Measurements from ENCODE around the gene CPPED1. TPM values are rescaled to one million over a fixed set of nuclear protein-coding genes. Genes with fewer than 3 reads are reported as not detected.

The CPPED1 gene
- total RNA-seq, 1 donor from 2014 or later = 9.7 TPM

DNA sequence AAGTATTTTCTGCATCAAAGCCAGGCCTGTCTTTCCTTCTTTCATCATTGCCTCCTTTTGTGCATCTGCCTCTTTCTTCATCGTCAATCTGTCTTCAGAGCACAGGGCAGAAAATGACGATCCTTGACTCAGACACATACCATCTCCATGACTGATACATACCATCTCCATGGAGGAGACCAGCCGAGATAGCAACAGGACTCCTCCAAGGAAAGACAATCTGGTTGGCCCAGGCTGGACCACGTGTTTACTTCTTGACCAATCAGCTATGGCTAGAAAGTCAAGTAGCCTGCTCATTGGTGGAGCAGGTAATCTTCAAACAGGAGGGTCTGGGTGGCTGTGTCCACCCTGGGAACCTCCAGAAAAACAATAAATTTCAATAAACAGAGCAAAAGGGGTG is 164.6 kb downstream of the CPPED1 start:
- Histone ChIP-seq H4K20me1 (ENCODE audit: low read depth) (no peaks in the 10 kb centered on the region), H3K79me2 (ENCODE audit: low read depth) (no peaks in the 10 kb centered on the region), H3K36me3 (no peaks in the 10 kb centered on the region), H3K9me3 (ENCODE audit: low read depth) (no peaks in the 10 kb centered on the region), H3K4me2 (no peak overlapping the region), H3F3A (ENCODE audit: low read depth) (no peaks in the 10 kb centered on the region), H2AFZ (replicated peaks) (no peak overlapping the region), H3K27me3 (no peaks in the 10 kb centered on the region), H3K4me1 (no peaks in the 10 kb centered on the region), H3K9ac (no peak overlapping the region), H3K4me3 (no peak overlapping the region), H3K27ac (no peak overlapping the region)
- DNase-seq (ENCODE audit: low spot score) = no peak
- peaks cover 3% of the 10 kb centered on the region for H3K4me1 Mint-ChIP-seq
- no peak overlapping the region for H3K27ac Mint-ChIP-seq
- peaks cover 6% of the 10 kb centered on the region for H3K9me3 Mint-ChIP-seq
- no peaks in the 10 kb centered on the region for H3K27me3 Mint-ChIP-seq (ENCODE audit: insufficient read depth, low read depth)
- TF ChIP-seq, protein P1, sequence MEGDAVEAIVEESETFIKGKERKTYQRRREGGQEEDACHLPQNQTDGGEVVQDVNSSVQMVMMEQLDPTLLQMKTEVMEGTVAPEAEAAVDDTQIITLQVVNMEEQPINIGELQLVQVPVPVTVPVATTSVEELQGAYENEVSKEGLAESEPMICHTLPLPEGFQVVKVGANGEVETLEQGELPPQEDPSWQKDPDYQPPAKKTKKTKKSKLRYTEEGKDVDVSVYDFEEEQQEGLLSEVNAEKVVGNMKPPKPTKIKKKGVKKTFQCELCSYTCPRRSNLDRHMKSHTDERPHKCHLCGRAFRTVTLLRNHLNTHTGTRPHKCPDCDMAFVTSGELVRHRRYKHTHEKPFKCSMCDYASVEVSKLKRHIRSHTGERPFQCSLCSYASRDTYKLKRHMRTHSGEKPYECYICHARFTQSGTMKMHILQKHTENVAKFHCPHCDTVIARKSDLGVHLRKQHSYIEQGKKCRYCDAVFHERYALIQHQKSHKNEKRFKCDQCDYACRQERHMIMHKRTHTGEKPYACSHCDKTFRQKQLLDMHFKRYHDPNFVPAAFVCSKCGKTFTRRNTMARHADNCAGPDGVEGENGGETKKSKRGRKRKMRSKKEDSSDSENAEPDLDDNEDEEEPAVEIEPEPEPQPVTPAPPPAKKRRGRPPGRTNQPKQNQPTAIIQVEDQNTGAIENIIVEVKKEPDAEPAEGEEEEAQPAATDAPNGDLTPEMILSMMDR (IDR thresholded peaks at IDR 0.05) = no peak
- TF ChIP-seq EZH2 (IDR thresholded peaks at IDR 0.05) = no peak
- TF ChIP-seq EZH2phosphoT487 (IDR thresholded peaks at IDR 0.05) = no peak
- H3K36me3 Mint-ChIP-seq = no peaks in the 10 kb centered on the region
- no peak overlapping the region for H3K4me3 Mint-ChIP-seq

GRCh38 chr16:12637002-12637401 is 166.7 kb downstream of the CPPED1 start:
- H3K79me2 ChIP-seq (ENCODE audit: low read depth) = no peaks in the 10 kb centered on the region
- Mint-ChIP-seq H3K4me1 (peaks cover 3% of the 10 kb centered on the region), H3K4me3 (no peak overlapping the region), H3K27ac (no peak overlapping the region), H3K36me3 (no peaks in the 10 kb centered on the region), H3K9me3 (peaks cover 3% of the 10 kb centered on the region), H3K27me3 (ENCODE audit: insufficient read depth, low read depth) (no peaks in the 10 kb centered on the region)
- H3F3A ChIP-seq (ENCODE audit: low read depth) = no peaks in the 10 kb centered on the region
- peak; percentile 73 for DNase-seq (ENCODE audit: low spot score)
- H4K20me1 ChIP-seq (ENCODE audit: low read depth) = no peaks in the 10 kb centered on the region
- no peaks in the 10 kb centered on the region for H3K36me3 ChIP-seq
- H3K9me3 ChIP-seq (ENCODE audit: low read depth) = no peaks in the 10 kb centered on the region
- no peak overlapping the region for H3K4me2 ChIP-seq
- no peak overlapping the region for H3K27ac ChIP-seq
- H2AFZ ChIP-seq (replicated peaks) = no peak overlapping the region
- no peak overlapping the region for H3K4me3 ChIP-seq
- TF ChIP-seq EZH2 (IDR thresholded peaks at IDR 0.05) (no peak), EZH2phosphoT487 (IDR thresholded peaks at IDR 0.05) (no peak)
- TF ChIP-seq, protein P1 (IDR thresholded peaks at IDR 0.05) = no peak
- no peaks in the 10 kb centered on the region for H3K4me1 ChIP-seq
- no peaks in the 10 kb centered on the region for H3K27me3 ChIP-seq
- no peak overlapping the region for H3K9ac ChIP-seq

- no peak overlapping the region for H2AFZ ChIP-seq (replicated peaks)
- no peak overlapping the region for H3K4me3 Mint-ChIP-seq
Observed at GRCh38 chr16:12629271-12629670, 174.4 kb downstream of the CPPED1 start.

DNA sequence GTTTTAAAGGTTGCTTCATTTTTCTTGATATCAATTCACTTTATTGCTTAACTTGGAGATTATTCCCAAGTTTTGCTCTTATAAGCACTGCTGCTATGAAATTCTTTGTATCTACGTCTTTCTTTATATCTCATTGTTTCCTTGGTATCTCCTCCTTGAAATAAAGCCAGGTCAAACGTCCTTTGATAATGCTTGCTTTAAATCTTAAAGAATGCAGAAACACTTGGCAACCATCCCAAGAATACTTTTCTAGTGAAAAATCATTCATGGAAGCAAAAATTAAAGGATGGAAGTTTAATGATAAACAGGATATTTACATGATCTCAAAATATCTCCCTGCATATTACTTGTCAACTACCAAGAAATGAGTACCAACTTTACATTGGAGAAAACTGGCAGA is 175.2 kb downstream of the CPPED1 start:
- no peak overlapping the region for H3K4me2 ChIP-seq
- peaks cover 2% of the 10 kb centered on the region for H3K9me3 Mint-ChIP-seq
- no peaks in the 10 kb centered on the region for H3K36me3 ChIP-seq
- H3K4me1 ChIP-seq = no peaks in the 10 kb centered on the region
- H3K9me3 ChIP-seq (ENCODE audit: low read depth) = no peaks in the 10 kb centered on the region
- no peaks in the 10 kb centered on the region for H3K79me2 ChIP-seq (ENCODE audit: low read depth)
- H3K27ac Mint-ChIP-seq = no peak overlapping the region
- H3K9ac ChIP-seq = no peak overlapping the region
- no peak for TF ChIP-seq EZH2 (IDR thresholded peaks at IDR 0.05)
- TF ChIP-seq, protein P1 (IDR thresholded peaks at IDR 0.05) = no peak
- TF ChIP-seq EZH2phosphoT487 (IDR thresholded peaks at IDR 0.05) = no peak
- H3K4me3 ChIP-seq = no peak overlapping the region
- H3K36me3 Mint-ChIP-seq = no peaks in the 10 kb centered on the region
- no peaks in the 10 kb centered on the region for H3K4me1 Mint-ChIP-seq
- no peak overlapping the region for H3K27ac ChIP-seq
- H3F3A ChIP-seq (ENCODE audit: low read depth) = no peaks in the 10 kb centered on the region
- no peaks in the 10 kb centered on the region for H3K27me3 ChIP-seq
- H3K4me3 Mint-ChIP-seq = no peak overlapping the region
- peaks cover 4% of the 10 kb centered on the region for H3K27me3 Mint-ChIP-seq (ENCODE audit: insufficient read depth, low read depth)
- DNase-seq (ENCODE audit: low spot score) = no peak
- H2AFZ ChIP-seq (replicated peaks) = no peak overlapping the region
- no peaks in the 10 kb centered on the region for H4K20me1 ChIP-seq (ENCODE audit: low read depth)

More at GRCh38 chr16:12629271-12629670, 174.4 kb downstream of the CPPED1 start:
- TF ChIP-seq EZH2 (IDR thresholded peaks at IDR 0.05) = no peak
- Mint-ChIP-seq H3K9me3 (peaks cover 2% of the 10 kb centered on the region), H3K27ac (no peak overlapping the region), H3K36me3 (no peaks in the 10 kb centered on the region), H3K4me1 (no peaks in the 10 kb centered on the region), H3K27me3 (ENCODE audit: insufficient read depth, low read depth) (peaks cover 4% of the 10 kb centered on the region)
- Histone ChIP-seq H3F3A (ENCODE audit: low read depth) (no peaks in the 10 kb centered on the region), H3K4me3 (no peak overlapping the region), H3K79me2 (ENCODE audit: low read depth) (no peaks in the 10 kb centered on the region), H3K9me3 (ENCODE audit: low read depth) (no peaks in the 10 kb centered on the region), H3K27ac (no peak overlapping the region), H3K4me1 (no peaks in the 10 kb centered on the region), H3K4me2 (no peak overlapping the region), H3K9ac (no peak overlapping the region), H3K36me3 (no peaks in the 10 kb centered on the region), H3K27me3 (no peaks in the 10 kb centered on the region), H4K20me1 (ENCODE audit: low read depth) (no peaks in the 10 kb centered on the region)
- DNase-seq (ENCODE audit: low spot score) = no peak
